Endothelial cell of umbilical vein (primary cell): ENCODE results near the gene COA7. TPM values are rescaled to one million over a fixed set of nuclear protein-coding genes. Genes with fewer than 3 reads are reported as not detected.

Experiments used
- BruUV-seq: library from RNA; stranded (reverse); fragments of 400-500 nt; replicated peaks from 2 replicates; lab custom pipeline; 2021; lab: Mats Ljungman, UMichigan
- CTCF ChIA-PET: fragments of 300-600, 350-600 bp; sonication (Branson Sonifier 250); formaldehyde crosslinking; loops from one replicate; lab custom pipeline; 2021; ENCODE audit warnings: antibody characterized with exemption, inconsistent platforms; lab: Charles Lee
- POLR2A ChIA-PET: fragments of 300-600, 350-600 bp; sonication (Branson Sonifier 250); formaldehyde crosslinking; loops from one replicate; lab custom pipeline; 2021; ENCODE audit warnings: antibody characterized with exemption, inconsistent platforms; lab: Charles Lee
- DNase-seq: peaks from one replicate; pipeline ENCODE4 v3.0.0-alpha.2; 2011; ENCODE audit warnings: low read depth, low spot score
- FAIRE-seq: peaks from 2 replicates; lab custom pipeline; 2011; peaks lifted over from hg19 to GRCh38; lab: Jason Lieb, UNC
- H2AFZ ChIP-seq: 2 replicates; pipeline ENCODE4 v1.6.0; 2012; ENCODE audit warnings: low read depth, low read length, control low read depth, inconsistent platforms
- H3K27ac ChIP-seq: 2 replicates; pipeline ENCODE4 v1.5.1; 2011; ENCODE audit warnings: low read depth, mild to moderate bottlenecking, control low read depth, low read length, moderate library complexity; ENCODE audit not compliant: insufficient read depth
- H3K27me3 ChIP-seq, 2 experiments: 2 replicates each; pipeline versions ENCODE4 v1.6.0 to v1.6.1; 2011; ENCODE audit warnings: low read length in 2 of 2, mixed read lengths in 1 of 2; ENCODE audit not compliant: control insufficient read depth in 2 of 2, insufficient read depth in 2 of 2
- H3K36me3 ChIP-seq, 2 experiments: 2 replicates in 1 of 2; 3 replicates in 1 of 2; pipeline ENCODE4 v1.5.1; 2011; ENCODE audit warnings: low read length in 2 of 2, mild to moderate bottlenecking in 1 of 2, moderate library complexity in 1 of 2; ENCODE audit not compliant: control insufficient read depth in 2 of 2, insufficient read depth in 2 of 2; ENCODE audit errors: extremely low read depth in 1 of 2
- H3K4me1 ChIP-seq: 3 replicates; pipeline ENCODE4 v1.5.1; 2011; ENCODE audit warnings: mild to moderate bottlenecking, low read length; ENCODE audit not compliant: control insufficient read depth, insufficient read depth; ENCODE audit errors: extremely low read depth
- H3K4me2 ChIP-seq: 2 replicates; pipeline ENCODE4 v1.6.1; 2011; ENCODE audit warnings: low read length, control low read depth, mixed read lengths; ENCODE audit not compliant: insufficient read depth
- H3K4me3 ChIP-seq, 3 experiments: fragments of 200-600 bp in 1 of 3; sonication (generic), shearing (Covaris generic) in 1 of 3; replicated peaks in 1 of 3; 2 replicates each; pipeline ENCODE4 v1.5.1; 2011 to 2016; ENCODE audit warnings: control low read depth in 3 of 3, low read length in 3 of 3, mild to moderate bottlenecking in 2 of 3, inconsistent platforms in 1 of 3, low read depth in 1 of 3, moderate library complexity in 1 of 3; ENCODE audit not compliant: insufficient read depth in 1 of 3
- H3K79me2 ChIP-seq: 2 replicates; pipeline ENCODE4 v1.6.0; 2012; ENCODE audit warnings: low read length, inconsistent platforms; ENCODE audit not compliant: control insufficient read depth, insufficient read depth
- H3K9ac ChIP-seq: replicated peaks from 2 replicates; pipeline ENCODE3; 2011; ENCODE audit warnings: low read length, control low read depth; ENCODE audit not compliant: insufficient read depth; ENCODE audit errors: extremely low read depth
- H3K9me1 ChIP-seq: replicated peaks from 3 replicates; pipeline ENCODE4 v1.6.0; 2011; ENCODE audit warnings: mild to moderate bottlenecking, low read length; ENCODE audit not compliant: control insufficient read depth, insufficient read depth; ENCODE audit errors: extremely low read depth
- H3K9me3 ChIP-seq: replicated peaks from 2 replicates; pipeline ENCODE4 v1.5.1; 2012; ENCODE audit warnings: low read length, inconsistent platforms; ENCODE audit not compliant: control insufficient read depth, insufficient read depth
- H4K20me1 ChIP-seq: replicated peaks from 2 replicates; pipeline ENCODE3; 2011; ENCODE audit warnings: mild to moderate bottlenecking, low read length; ENCODE audit not compliant: control insufficient read depth, insufficient read depth; ENCODE audit errors: extremely low read depth
- EZH2 ChIP-seq: IDR thresholded peaks from 2 replicates; pipeline ENCODE4 v1.6.1; 2012; ENCODE audit warnings: borderline replicate concordance, low read depth, mild to moderate bottlenecking, moderate library complexity, low read length, inconsistent platforms; ENCODE audit not compliant: severe bottlenecking
- FOS ChIP-seq: IDR thresholded peaks from 2 replicates; pipeline ENCODE4 v1.6.1; 2011; ENCODE audit warnings: mild to moderate bottlenecking, low read length, moderate library complexity, borderline replicate concordance; ENCODE audit not compliant: insufficient read depth
- GATA2 ChIP-seq: IDR thresholded peaks from 2 replicates; pipeline ENCODE4 v1.7.0; 2011; ENCODE audit warnings: low read depth, mild to moderate bottlenecking, moderate library complexity, mixed read lengths, low read length; ENCODE audit not compliant: insufficient read length, insufficient read depth
- JUN ChIP-seq: IDR thresholded peaks from 2 replicates; pipeline ENCODE4 v1.6.1; 2011; ENCODE audit warnings: borderline replicate concordance, low read depth; ENCODE audit not compliant: insufficient read length, insufficient read depth
- MYC ChIP-seq: IDR thresholded peaks from one replicate; pipeline ENCODE4 v1.6.1; 2011; ENCODE audit warnings: mild to moderate bottlenecking, low read depth, low read length
- POLR2A ChIP-seq: IDR thresholded peaks from 2 replicates; pipeline ENCODE4 v1.6.1; 2012; ENCODE audit warnings: low read depth, mild to moderate bottlenecking, control low read depth, low read length
- POLR2AphosphoS5 ChIP-seq: IDR thresholded peaks from 2 replicates; pipeline ENCODE4 v1.6.1; 2012; ENCODE audit warnings: low read depth, mild to moderate bottlenecking, control low read depth, low read length, moderate library complexity; ENCODE audit not compliant: insufficient read depth
- dilution Hi-C: fragments of 300-500 bp; cut with MboI; formaldehyde crosslinking; loops from one replicate; pipeline ENCODE4 v1.15.0; 2019; ENCODE audit warnings: low sequenced_read_pairs; ENCODE audit not compliant: extremely low pct_ligation_motif_present
- intact Hi-C: fragments of 100-400 bp; cut with micrococcal nuclease; formaldehyde crosslinking; loops from one replicate; pipeline ENCODE4 v1.10.0; 2022
- polyA plus RNA-seq, 4 experiments: library from polyadenylated mRNA; depleted of rRNA in 3 of 4; stranded (reverse) in 3 of 4; unstranded in 1 of 4; fragments of >200 nt; gene quantifications; 2 replicates each; pipeline versions ENCODE4 v1.2.1 to v1.2.3, GENCODE V29; 2011 to 2012; ENCODE audit warnings: missing spikeins in 1 of 4
- total RNA-seq: library from RNA; stranded (reverse); gene quantifications from 2 replicates; pipeline ENCODE4 v1.2.3, GENCODE V29; 2021
- TF ChIP-seq, protein P1 (sequence below): IDR thresholded peaks from 2 replicates; pipeline ENCODE4 v1.6.1; 2011; ENCODE audit not compliant: insufficient read depth, insufficient read length
- TF ChIP-seq, protein P2 (sequence below), 2 donors: IDR thresholded peaks; 1 replicate in 1 of 2; 2 replicates in 1 of 2; pipeline ENCODE4 v1.5.1; 2011; ENCODE audit warnings: low read length in 2 of 2, mild to moderate bottlenecking in 2 of 2, moderate library complexity in 2 of 2, control low read depth in 1 of 2, inconsistent platforms in 1 of 2, low read depth in 1 of 2; ENCODE audit not compliant: insufficient read depth in 1 of 2; ENCODE audit errors: extremely low read depth in 1 of 2

COA7 gene
- total and polyA plus RNA-seq, 2 donors (not counting 3 experiments of a cell fraction or from before 2014, with no cell fraction given): 11.7 to 28.6 TPM

GRCh38 chr1:52738893-52739292 lies 40.7 kb upstream of the COA7 start:
- FAIRE-seq: no peak
- Histone ChIP-seq H3K9me3 (no peaks in the 10 kb centered on the region), H3K9me1 (no peaks in the 10 kb centered on the region), H3K27me3 (no peaks in the 10 kb centered on the region), H3K27ac (no peak overlapping the region), H3K4me1 (no peaks in the 10 kb centered on the region), H3K36me3 (no peaks in the 10 kb centered on the region), H3K4me3 (no peak overlapping the region), H2AFZ (no peak overlapping the region), H3K79me2 (peaks cover 13% of the 10 kb centered on the region), H3K9ac (no peak overlapping the region), H3K4me2 (no peak overlapping the region), H4K20me1 (no peaks in the 10 kb centered on the region)
- dilution Hi-C loops: no loop called here
- intact Hi-C loops: no loop called here
- TF ChIP-seq POLR2AphosphoS5 (no peak), GATA2 (no peak), JUN (no peak), POLR2A (no peak), MYC (no peak), EZH2 (no peak), FOS (no peak)
- TF ChIP-seq, protein P1, sequence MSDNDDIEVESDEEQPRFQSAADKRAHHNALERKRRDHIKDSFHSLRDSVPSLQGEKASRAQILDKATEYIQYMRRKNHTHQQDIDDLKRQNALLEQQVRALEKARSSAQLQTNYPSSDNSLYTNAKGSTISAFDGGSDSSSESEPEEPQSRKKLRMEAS: no peak
- TF ChIP-seq, protein P2, sequence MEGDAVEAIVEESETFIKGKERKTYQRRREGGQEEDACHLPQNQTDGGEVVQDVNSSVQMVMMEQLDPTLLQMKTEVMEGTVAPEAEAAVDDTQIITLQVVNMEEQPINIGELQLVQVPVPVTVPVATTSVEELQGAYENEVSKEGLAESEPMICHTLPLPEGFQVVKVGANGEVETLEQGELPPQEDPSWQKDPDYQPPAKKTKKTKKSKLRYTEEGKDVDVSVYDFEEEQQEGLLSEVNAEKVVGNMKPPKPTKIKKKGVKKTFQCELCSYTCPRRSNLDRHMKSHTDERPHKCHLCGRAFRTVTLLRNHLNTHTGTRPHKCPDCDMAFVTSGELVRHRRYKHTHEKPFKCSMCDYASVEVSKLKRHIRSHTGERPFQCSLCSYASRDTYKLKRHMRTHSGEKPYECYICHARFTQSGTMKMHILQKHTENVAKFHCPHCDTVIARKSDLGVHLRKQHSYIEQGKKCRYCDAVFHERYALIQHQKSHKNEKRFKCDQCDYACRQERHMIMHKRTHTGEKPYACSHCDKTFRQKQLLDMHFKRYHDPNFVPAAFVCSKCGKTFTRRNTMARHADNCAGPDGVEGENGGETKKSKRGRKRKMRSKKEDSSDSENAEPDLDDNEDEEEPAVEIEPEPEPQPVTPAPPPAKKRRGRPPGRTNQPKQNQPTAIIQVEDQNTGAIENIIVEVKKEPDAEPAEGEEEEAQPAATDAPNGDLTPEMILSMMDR (IDR thresholded peaks at IDR 0.05; ENCODE audit: extremely low read depth in 1 of 2, insufficient read depth in 1 of 2, low read depth in 1 of 2, low read length in 2 of 2): no peak
- CTCF ChIA-PET: interaction anchor here (1.0 to 2.1 kb wide), 4 partner anchors 9 to 32 kb away, joined by 3 to 6 read pairs (median 4); partner anchors contain the start of gene ZYG11B
- no TSS peak for BruUV-seq
- POLR2A ChIA-PET: interaction anchor here (0.7 kb wide), 1 partner anchor 578 kb away, joined by 3 read pairs; no protein-coding TSS in a partner anchor
- DNase-seq: no peak
